Measurements from ENCODE around the gene CEP170B.

GRCh38 chr14:104903990-104904389 lies 38.9 kb downstream of the CEP170B start:
- no peak for TF ChIP-seq POLR2AphosphoS5 (IDR thresholded peaks at IDR 0.05; ENCODE audit: low read depth, low read length)
- TF ChIP-seq POLR2A (IDR thresholded peaks at IDR 0.05; ENCODE audit: low read depth, low read length), result no peak
- no peak for TF ChIP-seq TAF1 (IDR thresholded peaks at IDR 0.05; ENCODE audit: borderline replicate concordance, low read depth, low read length)
